Measurements from ENCODE around the gene TRIM17.

DNA sequence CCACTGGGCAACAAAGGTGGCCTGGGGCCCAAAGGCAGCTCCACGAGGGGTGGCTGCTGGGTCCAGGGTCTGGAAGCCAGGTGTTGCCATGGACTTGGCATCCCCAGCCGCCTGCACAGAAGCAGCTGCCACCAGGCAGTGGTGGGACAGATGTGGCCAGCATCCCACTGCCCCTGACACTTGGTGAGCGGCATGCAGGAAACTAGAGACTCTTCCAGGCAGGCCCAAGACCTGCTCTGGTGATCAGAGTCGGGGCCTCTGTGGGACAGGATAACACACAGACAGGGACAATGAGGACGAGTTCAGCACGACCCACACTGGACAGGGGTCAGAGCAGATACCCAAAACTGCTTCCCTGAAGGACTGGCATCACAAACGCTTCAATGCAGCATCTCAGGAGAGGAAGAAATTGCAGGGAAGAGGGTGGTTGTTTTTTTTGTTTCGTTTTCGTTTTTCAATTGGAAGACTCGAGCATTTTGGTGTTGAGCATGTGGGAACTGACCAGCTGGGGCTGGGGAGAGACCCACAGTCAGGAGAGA lies 36.4 kb upstream of the TRIM17 start:
- TF ChIP-seq POLR2A (IDR thresholded peaks at IDR 0.05; ENCODE audit: low read depth) (no peak), POLR2AphosphoS5 (IDR thresholded peaks at IDR 0.05) (no peak)
- TF ChIP-seq, protein P1, sequence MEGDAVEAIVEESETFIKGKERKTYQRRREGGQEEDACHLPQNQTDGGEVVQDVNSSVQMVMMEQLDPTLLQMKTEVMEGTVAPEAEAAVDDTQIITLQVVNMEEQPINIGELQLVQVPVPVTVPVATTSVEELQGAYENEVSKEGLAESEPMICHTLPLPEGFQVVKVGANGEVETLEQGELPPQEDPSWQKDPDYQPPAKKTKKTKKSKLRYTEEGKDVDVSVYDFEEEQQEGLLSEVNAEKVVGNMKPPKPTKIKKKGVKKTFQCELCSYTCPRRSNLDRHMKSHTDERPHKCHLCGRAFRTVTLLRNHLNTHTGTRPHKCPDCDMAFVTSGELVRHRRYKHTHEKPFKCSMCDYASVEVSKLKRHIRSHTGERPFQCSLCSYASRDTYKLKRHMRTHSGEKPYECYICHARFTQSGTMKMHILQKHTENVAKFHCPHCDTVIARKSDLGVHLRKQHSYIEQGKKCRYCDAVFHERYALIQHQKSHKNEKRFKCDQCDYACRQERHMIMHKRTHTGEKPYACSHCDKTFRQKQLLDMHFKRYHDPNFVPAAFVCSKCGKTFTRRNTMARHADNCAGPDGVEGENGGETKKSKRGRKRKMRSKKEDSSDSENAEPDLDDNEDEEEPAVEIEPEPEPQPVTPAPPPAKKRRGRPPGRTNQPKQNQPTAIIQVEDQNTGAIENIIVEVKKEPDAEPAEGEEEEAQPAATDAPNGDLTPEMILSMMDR (IDR thresholded peaks at IDR 0.05), result no peak
